GM12872 (cell line): Measurements from ENCODE around the gene THRSP.

Experiments
- CTCF ChIP-seq: IDR thresholded peaks from 3 replicates; pipeline ENCODE4 v1.5.1; 2011; ENCODE audit warnings: low read depth, mild to moderate bottlenecking, low read length, moderate library complexity; ENCODE audit not compliant: insufficient read depth

Gene THRSP

GRCh38 chr11:78036313-78036712, 27.3 kb upstream of the THRSP start:
- TF ChIP-seq CTCF = no peak

DNA sequence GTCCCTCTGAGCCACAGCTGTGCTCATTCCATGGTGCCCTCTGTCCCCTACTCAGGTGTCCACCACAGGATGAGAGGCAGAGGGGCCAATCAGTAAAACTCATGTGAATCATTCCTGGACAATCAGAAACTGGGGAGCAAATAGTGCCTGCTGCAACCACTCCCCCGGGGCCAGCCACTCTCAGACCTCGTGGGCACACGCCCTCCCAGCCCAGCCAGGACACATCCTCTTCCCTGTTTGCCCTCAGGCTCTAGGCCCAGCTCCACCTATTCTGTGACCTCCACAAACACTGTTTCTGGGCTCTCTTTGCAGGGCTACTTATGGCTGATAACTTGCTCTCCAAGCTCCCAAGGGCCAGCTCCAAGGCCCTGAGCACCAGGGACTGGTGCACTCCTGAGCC, 26.6 kb upstream of the THRSP start:
- no peak for TF ChIP-seq CTCF

GRCh38 chr11:78037825-78038620, 25.6 kb upstream of the THRSP start:
- TF ChIP-seq CTCF = no peak

GRCh38 chr11:78038697-78039313, 24.9 kb upstream of the THRSP start:
- TF ChIP-seq CTCF = no peak

- no peak for TF ChIP-seq CTCF
Measured at GRCh38 chr11:78039391-78039918, 24.2 kb upstream of the THRSP start.

GRCh38 chr11:78039919-78040671, 23.6 kb upstream of the THRSP start:
- TF ChIP-seq CTCF = no peak
